MCF 10A (cell line): Measurements from ENCODE around the gene ELL. TPM values are rescaled to one million over a fixed set of nuclear protein-coding genes. Genes with fewer than 3 reads are reported as not detected.

Source experiments
- BruUV-seq: library from RNA; stranded (reverse); fragments of 400-500 nt; replicated peaks from 2 replicates; lab custom pipeline; 2021; lab: Mats Ljungman, UMichigan
- CTCF ChIA-PET: fragments of 300-600 bp; sonication (Branson Sonifier 250); formaldehyde crosslinking; extraction: SDS; loops from one replicate; lab custom pipeline; 2021; ENCODE audit warnings: antibody characterized with exemption, inconsistent platforms; lab: Yijun Ruan, JAX
- POLR2A ChIA-PET: fragments of 300-600, 350-650 bp; sonication (Branson Sonifier 250); formaldehyde crosslinking; extraction: SDS; loops from one replicate; lab custom pipeline; 2020; ENCODE audit warnings: antibody characterized with exemption, inconsistent platforms; lab: Yijun Ruan, JAX
- DNase-seq: peaks from one replicate; pipeline ENCODE4 v3.0.0-alpha.2; 2018; ENCODE audit not compliant: unreplicated experiment
- H3K27ac Mint-ChIP-seq: one replicate; pipeline ENCODE4 v1.8.0; 2022; ENCODE audit warnings: mild to moderate bottlenecking, low read depth, mixed read lengths; ENCODE audit not compliant: unreplicated experiment
- H3K27me3 Mint-ChIP-seq: one replicate; pipeline ENCODE4 v1.8.0; 2022; ENCODE audit warnings: mixed read lengths; ENCODE audit not compliant: insufficient read depth, unreplicated experiment
- H3K36me3 Mint-ChIP-seq: one replicate; pipeline ENCODE4 v1.8.0; 2022; ENCODE audit warnings: mild to moderate bottlenecking, moderate library complexity, mixed read lengths; ENCODE audit not compliant: insufficient read depth, unreplicated experiment
- H3K4me1 Mint-ChIP-seq: one replicate; pipeline ENCODE4 v1.8.0; 2022; ENCODE audit warnings: mixed read lengths; ENCODE audit not compliant: insufficient read depth, unreplicated experiment
- H3K4me3 Mint-ChIP-seq: one replicate; pipeline ENCODE4 v1.8.0; 2022; ENCODE audit warnings: mild to moderate bottlenecking, moderate library complexity, mixed read lengths; ENCODE audit not compliant: unreplicated experiment
- H3K9me3 Mint-ChIP-seq: one replicate; pipeline ENCODE4 v1.8.0; 2022; ENCODE audit warnings: mixed read lengths; ENCODE audit not compliant: unreplicated experiment
- CTCF ChIP-seq: fragments of 200-600 bp; IDR thresholded peaks from one replicate; pipeline ENCODE4 v1.8.0; 2022; ENCODE audit warnings: antibody characterized with exemption, mild to moderate bottlenecking; ENCODE audit not compliant: unreplicated experiment
- intact Hi-C: fragments of 100-400 bp; cut with micrococcal nuclease; formaldehyde crosslinking; loops from 2 replicates; pipeline ENCODE4 v1.14.1; 2022
- total RNA-seq: library from RNA; stranded (reverse); gene quantifications from 2 replicates; pipeline ENCODE4 v1.2.3, GENCODE V29; 2022

The ELL gene
- total RNA-seq, 1 experiment from 2014 or later = 22.4 TPM

GRCh38 chr19:18424122-18424889, 97.6 kb downstream of the ELL start:
- Mint-ChIP-seq H3K36me3 (peaks cover 7% of the 10 kb centered on the region), H3K4me1 (peaks cover 26% of the 10 kb centered on the region), H3K9me3 (no peaks in the 10 kb centered on the region), H3K27ac (no peak overlapping the region), H3K4me3 (no peak overlapping the region), H3K27me3 (no peaks in the 10 kb centered on the region)
- intact Hi-C loops = no loop called here
- no peak for DNase-seq
- no peak for TF ChIP-seq CTCF
- ChIA-PET POLR2A (no interaction called here), CTCF (interaction anchor here (0.8 to 1.7 kb wide), 2 partner anchors 13 to 22 kb away, joined by 4 to 8 read pairs; no protein-coding TSS in a partner anchor)
- BruUV-seq = no TSS peak

- ChIA-PET CTCF (interaction anchor here (0.8 to 1.7 kb wide), 2 partner anchors 12 to 23 kb away, joined by 4 to 8 read pairs; no protein-coding TSS in a partner anchor), POLR2A (no interaction called here)
- DNase-seq = no peak
- peaks cover 7% of the 10 kb centered on the region for H3K36me3 Mint-ChIP-seq
- TF ChIP-seq CTCF = no peak
- H3K27ac Mint-ChIP-seq = no peak overlapping the region
- no peak overlapping the region for H3K4me3 Mint-ChIP-seq
- no peaks in the 10 kb centered on the region for H3K9me3 Mint-ChIP-seq
- peaks cover 31% of the 10 kb centered on the region for H3K4me1 Mint-ChIP-seq
- no TSS peak for BruUV-seq
- H3K27me3 Mint-ChIP-seq = no peaks in the 10 kb centered on the region
- intact Hi-C loops = no loop called here
These were observed 98.4 kb downstream of the ELL start for GRCh38 chr19:18423258-18424020.

GRCh38 chr19:18422530-18423191, 99.2 kb downstream of the ELL start:
- H3K4me3 Mint-ChIP-seq = no peak overlapping the region
- no peak for DNase-seq
- H3K27me3 Mint-ChIP-seq = no peaks in the 10 kb centered on the region
- H3K9me3 Mint-ChIP-seq = no peaks in the 10 kb centered on the region
- intact Hi-C loops = no loop called here
- ChIA-PET CTCF (interaction anchor here (1.0 to 1.7 kb wide), 2 partner anchors 11 to 83 kb away, joined by 3 to 8 read pairs; no protein-coding TSS in a partner anchor), POLR2A (no interaction called here)
- TF ChIP-seq CTCF = no peak
- BruUV-seq = no TSS peak
- H3K27ac Mint-ChIP-seq = no peak overlapping the region
- peaks cover 7% of the 10 kb centered on the region for H3K36me3 Mint-ChIP-seq
- peaks cover 36% of the 10 kb centered on the region for H3K4me1 Mint-ChIP-seq
